HEK293T (cell line): ENCODE data around the gene AURKB.
A peak's percentile ranks its signal among the peaks of the same experiment; 100 is the strongest.

Source experiments
- CTCF ChIA-PET: fragments of 350-600 bp; formaldehyde crosslinking; extraction: SDS; loops from one replicate; lab custom pipeline; 2021; ENCODE audit warnings: antibody characterized with exemption, inconsistent platforms; lab: Yijun Ruan, JAX
- POLR2A ChIA-PET: fragments of 350-600 bp; formaldehyde crosslinking; extraction: SDS; loops from one replicate; lab custom pipeline; 2020; ENCODE audit warnings: antibody characterized with exemption, inconsistent platforms; lab: Yijun Ruan, JAX
- DNase-seq: peaks from one replicate; pipeline ENCODE4 v3.0.0; 2012; ENCODE audit warnings: mixed read lengths; ENCODE audit errors: extremely low spot score
- ARNT ChIP-seq: fragments of 450-650 bp; IDR thresholded peaks from 2 replicates; pipeline ENCODE4 v1.6.1; 2017; ENCODE audit warnings: mild to moderate bottlenecking
- BHLHE40 ChIP-seq: fragments of 450-650 bp; IDR thresholded peaks from 2 replicates; pipeline ENCODE4 v1.6.1; 2016; ENCODE audit warnings: mild to moderate bottlenecking, moderate library complexity, borderline replicate concordance
- CTBP1 ChIP-seq: fragments of 450-650 bp; IDR thresholded peaks from 2 replicates; pipeline ENCODE4 v1.6.1; 2016; ENCODE audit warnings: borderline replicate concordance
- ELF4 ChIP-seq: fragments of 450-650 bp; IDR thresholded peaks from 2 replicates; pipeline ENCODE4 v1.6.1; 2017; ENCODE audit warnings: antibody characterized with exemption
- FOXA1 ChIP-seq: fragments of 450-650 bp; IDR thresholded peaks from 2 replicates; pipeline ENCODE4 v1.6.1; 2016; ENCODE audit warnings: mild to moderate bottlenecking
- FOXK2 ChIP-seq: fragments of 450-650 bp; IDR thresholded peaks from 2 replicates; pipeline ENCODE4 v1.6.1; 2016; ENCODE audit warnings: mild to moderate bottlenecking
- FOXM1 ChIP-seq: fragments of 450-650 bp; IDR thresholded peaks from 2 replicates; pipeline ENCODE4 v1.6.1; 2017; ENCODE audit warnings: mild to moderate bottlenecking, borderline replicate concordance
- HDGF ChIP-seq: fragments of 450-650 bp; IDR thresholded peaks from 2 replicates; pipeline ENCODE4 v1.6.1; 2017; ENCODE audit warnings: antibody characterized with exemption, borderline replicate concordance
- L3MBTL2 ChIP-seq: fragments of 450-650 bp; conservative IDR thresholded peaks from 2 replicates; pipeline ENCODE4 v1.6.1; 2016; ENCODE audit warnings: mild to moderate bottlenecking
- LEF1 ChIP-seq: fragments of 450-650 bp; IDR thresholded peaks from 2 replicates; pipeline ENCODE4 v1.6.1; 2017; ENCODE audit warnings: mild to moderate bottlenecking, borderline replicate concordance
- NFRKB ChIP-seq: fragments of 450-650 bp; IDR thresholded peaks from 2 replicates; pipeline ENCODE4 v1.6.1; 2016; ENCODE audit warnings: mild to moderate bottlenecking, moderate library complexity
- PKNOX1 ChIP-seq: fragments of 450-650 bp; IDR thresholded peaks from 2 replicates; pipeline ENCODE4 v1.6.1; 2016
- SP1 ChIP-seq: fragments of 450-650 bp; IDR thresholded peaks from 2 replicates; pipeline ENCODE4 v1.6.1; 2017
- SUZ12 ChIP-seq: fragments of 450-650 bp; IDR thresholded peaks from 2 replicates; pipeline ENCODE4 v1.6.1; 2016; ENCODE audit warnings: mild to moderate bottlenecking
- TARDBP ChIP-seq: fragments of 450-650 bp; IDR thresholded peaks from 2 replicates; pipeline ENCODE4 v1.6.1; 2016
- ZNF384 ChIP-seq: fragments of 450-650 bp; IDR thresholded peaks from 2 replicates; pipeline ENCODE4 v1.6.1; 2016

AURKB gene

GRCh38 chr17:8243827-8244226, 33.5 kb upstream of the AURKB start:
- ChIA-PET CTCF (no interaction called here), POLR2A (interaction anchor here (1.3 to 6.8 kb wide), 3 partner anchors 19 to 52 kb away, joined by 3 to 126 read pairs (median 8); partner anchors contain the start of genes AURKB and SLC25A35)
- TF ChIP-seq CTBP1: no peak
- no peak for TF ChIP-seq L3MBTL2
- TF ChIP-seq NFRKB: no peak
- no peak for TF ChIP-seq SP1
- TF ChIP-seq ZNF384: no peak
- no peak for DNase-seq

GRCh38 chr17:8237886-8238285, 27.5 kb upstream of the AURKB start:
- POLR2A ChIA-PET: interaction anchor here (1.1 to 2.1 kb wide), 2 partner anchors 10 to 28 kb away, joined by 3 to 13 read pairs; partner anchors contain the start of gene CTC1

GRCh38 chr17:8237175-8237574, 26.8 kb upstream of the AURKB start:
- CTCF ChIA-PET: no interaction called here
- POLR2A ChIA-PET: interaction anchor here (1.1 to 2.1 kb wide), 2 partner anchors 10 to 27 kb away, joined by 3 to 13 read pairs; partner anchors contain the start of gene CTC1
- no peak for DNase-seq
- TF ChIP-seq SP1 (no peak), HDGF (no peak), FOXA1 (no peak), PKNOX1 (no peak), TARDBP (no peak), L3MBTL2 (no peak), NFRKB (no peak), SUZ12 (no peak), LEF1 (no peak), CTBP1 (no peak), FOXM1 (no peak), FOXK2 (no peak), ARNT (no peak), ELF4 (no peak)

More at GRCh38 chr17:8237886-8238285, 27.5 kb upstream of the AURKB start:
- TF ChIP-seq FOXA1 (no peak), FOXM1 (no peak)
- CTCF ChIA-PET: interaction anchor here (0.6 kb wide), 1 partner anchor 146 kb away, joined by 3 read pairs; no protein-coding TSS in a partner anchor
- no peak for DNase-seq

GRCh38 chr17:8235676-8236075, 25.3 kb upstream of the AURKB start:
- DNase-seq: no peak
- POLR2A ChIA-PET: interaction anchor here (0.8 to 1.3 kb wide), 3 partner anchors 9 to 13 kb away, joined by 3 to 5 read pairs (median 4); partner anchors contain the start of gene CTC1
- TF ChIP-seq HDGF (no peak), SUZ12 (no peak), FOXK2 (no peak), NFRKB (no peak), TARDBP (no peak), BHLHE40 (no peak), ARNT (no peak)
- CTCF ChIA-PET: interaction anchor here (1.0 kb wide), 1 partner anchor 65 kb away, joined by 3 read pairs; no protein-coding TSS in a partner anchor

- POLR2A ChIA-PET: interaction anchor here (1.0 to 1.3 kb wide), 2 partner anchors 8 to 12 kb away, joined by 4 to 5 read pairs; no protein-coding TSS in a partner anchor
- CTCF ChIA-PET: no interaction called here
- DNase-seq: no peak
- no peak for TF ChIP-seq SP1
Observed at GRCh38 chr17:8234361-8235270, 24.2 kb upstream of the AURKB start.

GRCh38 chr17:8231701-8232100, 21.3 kb upstream of the AURKB start:
- CTCF ChIA-PET: no interaction called here
- no peak for TF ChIP-seq LEF1
- TF ChIP-seq L3MBTL2: no peak
- TF ChIP-seq SP1: no peak
- POLR2A ChIA-PET: interaction anchor here (1.2 to 1.5 kb wide), 2 partner anchors 22 to 63 kb away, joined by 3 to 4 read pairs; partner anchors contain the start of genes AURKB and SLC25A35
- DNase-seq: no peak

GRCh38 chr17:8227238-8227581, 16.8 kb upstream of the AURKB start:
- peak; percentile 9 for DNase-seq
- ChIA-PET POLR2A (interaction anchor here (0.6 to 9.9 kb wide), 7 partner anchors 8 to 71 kb away, joined by 3 to 135 read pairs (median 4); partner anchors contain the start of genes BORCS6, CTC1, PFAS and RANGRF), CTCF (interaction anchor here (1.2 kb wide), 1 partner anchor 108 kb away, joined by 3 read pairs; no protein-coding TSS in a partner anchor)
- TF ChIP-seq HDGF: peak; percentile 71; the same call in 1 of the 2 replicates
- TF ChIP-seq CTBP1: no peak
- no peak for TF ChIP-seq ELF4
- no peak for TF ChIP-seq ARNT
- no peak for TF ChIP-seq SUZ12
